Stimulated activated CD4-positive, alpha-beta T cell treated with anti-CD3 and anti-CD28 coated beads, Interleukin-2, amount 100 ng/mL, for 48 hours (primary cell): ENCODE results near the gene NME7.

Experiments
- DNase-seq, 2 donors: peaks; one replicate each; pipeline ENCODE4 v3.0.0-alpha.2; 2020

Gene NME7

DNA sequence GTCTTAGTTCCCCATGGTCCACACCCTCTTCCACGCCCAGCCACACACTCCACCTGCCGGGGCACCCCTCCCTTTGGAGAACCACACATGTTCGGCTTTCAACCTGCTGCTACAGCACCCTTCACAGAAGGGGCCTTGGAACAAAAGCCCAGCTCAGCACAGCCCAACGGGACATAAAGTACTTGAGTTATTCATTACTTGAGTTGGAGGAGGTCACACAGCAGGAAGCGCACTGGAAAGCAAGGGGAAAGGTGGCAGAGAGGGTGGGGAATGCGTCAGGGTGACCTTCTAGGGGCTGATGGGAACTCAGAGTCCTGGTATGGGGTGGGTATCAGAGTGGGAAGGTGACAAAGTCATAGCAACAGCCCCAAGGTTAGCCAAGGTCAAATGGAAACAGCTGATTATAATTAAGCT is 264.1 kb downstream of the NME7 start:
- DNase-seq = no peak

DNA sequence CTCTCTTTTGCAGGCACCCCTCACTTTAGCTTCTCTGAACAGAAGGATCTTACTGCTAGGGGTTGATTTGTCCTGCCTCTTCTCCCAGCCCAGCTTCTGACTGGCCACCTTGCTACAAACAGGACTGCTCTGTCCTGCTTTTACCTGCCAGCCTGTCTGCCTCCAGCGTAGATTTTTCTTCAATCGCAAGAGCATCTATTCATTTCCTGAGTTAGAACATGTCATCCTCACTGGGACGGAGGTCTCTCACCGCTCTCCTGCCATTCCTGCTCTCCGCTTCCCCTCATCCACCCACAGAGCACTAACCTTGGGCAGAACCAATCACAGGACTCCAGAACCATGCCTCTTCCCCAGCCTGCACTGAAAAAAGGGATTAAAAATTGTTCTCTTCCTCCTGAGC is 264.6 kb downstream of the NME7 start:
- DNase-seq = no peak

DNA sequence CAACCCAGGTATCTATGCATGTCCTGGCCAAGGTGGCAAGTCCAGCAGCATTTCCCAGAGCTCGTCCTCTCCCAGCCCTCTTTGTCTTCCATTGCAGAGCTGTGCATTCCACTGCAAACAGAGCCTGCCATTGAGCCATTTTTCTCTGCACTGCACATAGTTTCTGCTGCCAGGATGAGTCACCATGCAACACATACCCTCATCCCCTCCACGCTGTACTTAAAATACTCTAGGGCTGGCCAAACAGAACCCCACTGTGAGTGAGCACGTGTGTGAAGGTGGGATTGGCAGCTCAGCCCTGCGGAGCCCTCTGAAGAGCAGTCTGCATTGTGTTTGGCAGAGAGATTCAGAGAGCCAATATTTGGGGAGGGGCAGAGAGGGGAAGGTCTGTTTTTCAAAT is 265.0 kb downstream of the NME7 start:
- no peak for DNase-seq

DNA sequence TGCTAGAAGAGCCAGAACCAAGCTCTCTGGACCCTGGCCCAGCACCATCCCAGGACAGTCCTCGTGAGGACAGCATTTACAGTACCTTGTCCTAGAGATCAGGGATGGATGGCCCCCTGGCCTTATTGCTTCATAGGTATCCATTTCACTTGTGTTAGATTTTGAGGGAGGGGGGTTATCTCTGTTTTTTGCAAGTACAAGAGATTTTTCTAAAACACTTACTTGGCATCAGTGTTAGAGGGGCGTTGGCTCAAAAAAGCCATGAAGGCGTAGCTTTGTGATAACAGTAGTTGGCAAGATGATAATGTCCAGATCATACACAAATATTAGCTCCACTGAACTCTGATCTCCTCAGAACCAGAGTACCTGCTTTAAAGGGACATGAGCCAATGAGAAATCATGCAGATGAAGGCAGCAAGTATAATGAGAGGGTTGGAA is 266.9 kb downstream of the NME7 start:
- no peak for DNase-seq

DNA sequence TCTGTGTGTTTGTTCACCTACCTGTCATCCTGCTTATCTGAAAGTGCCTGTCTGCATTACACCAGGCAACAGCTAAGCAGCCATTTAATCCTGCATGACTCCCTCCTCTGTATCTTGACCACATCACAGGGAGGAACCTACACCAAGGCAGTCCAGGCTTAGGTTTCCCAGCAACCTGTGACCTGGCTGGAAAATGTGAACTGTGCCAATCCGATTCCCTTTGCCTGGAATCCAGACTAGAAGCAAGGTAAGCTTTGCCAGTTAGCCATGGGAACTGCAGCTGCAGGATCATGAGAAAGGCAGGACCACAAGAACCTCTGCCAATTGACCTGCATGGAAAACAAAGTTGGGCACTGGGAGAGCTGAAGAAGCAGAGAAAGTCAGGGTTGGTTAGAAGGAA is 267.4 kb downstream of the NME7 start:
- DNase-seq = no peak

DNA sequence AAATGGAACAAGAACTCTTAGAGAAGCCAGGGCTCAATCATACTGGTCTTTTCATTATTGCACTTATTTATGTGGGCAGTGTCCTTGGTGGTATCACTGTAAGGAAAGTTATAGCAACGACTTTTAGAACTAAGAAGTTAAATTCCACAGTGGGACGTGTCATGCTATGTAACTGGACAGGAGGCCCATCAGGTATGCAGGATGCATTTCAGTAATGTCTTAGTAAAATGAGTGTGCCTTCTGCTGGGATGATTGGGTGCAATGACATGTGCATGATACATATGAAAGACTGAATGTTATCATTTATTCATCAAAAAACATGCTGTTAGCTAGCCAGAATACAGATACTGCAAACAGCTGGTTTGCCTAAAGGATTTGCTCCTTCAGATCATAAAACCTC is 268.0 kb downstream of the NME7 start:
- no peak for DNase-seq

DNA sequence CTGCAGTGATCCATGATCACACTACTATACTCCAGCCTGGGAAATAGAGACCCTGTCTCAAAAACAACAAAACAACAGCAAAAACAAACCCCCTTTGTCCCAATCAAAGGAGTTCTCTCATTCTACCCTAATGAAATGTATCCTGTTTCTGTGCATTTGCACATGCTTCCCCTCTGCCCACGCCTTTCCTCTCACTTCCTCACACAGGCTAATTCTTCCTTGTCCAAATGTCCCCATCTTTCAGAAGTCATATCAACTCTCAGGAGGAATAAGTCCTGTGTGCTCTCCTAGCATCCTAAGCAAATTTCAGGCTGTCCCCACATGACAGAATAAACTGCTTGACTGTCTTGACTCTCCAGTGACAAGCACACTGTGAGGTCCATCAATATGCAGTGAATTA is 269.2 kb downstream of the NME7 start:
- no peak for DNase-seq

DNA sequence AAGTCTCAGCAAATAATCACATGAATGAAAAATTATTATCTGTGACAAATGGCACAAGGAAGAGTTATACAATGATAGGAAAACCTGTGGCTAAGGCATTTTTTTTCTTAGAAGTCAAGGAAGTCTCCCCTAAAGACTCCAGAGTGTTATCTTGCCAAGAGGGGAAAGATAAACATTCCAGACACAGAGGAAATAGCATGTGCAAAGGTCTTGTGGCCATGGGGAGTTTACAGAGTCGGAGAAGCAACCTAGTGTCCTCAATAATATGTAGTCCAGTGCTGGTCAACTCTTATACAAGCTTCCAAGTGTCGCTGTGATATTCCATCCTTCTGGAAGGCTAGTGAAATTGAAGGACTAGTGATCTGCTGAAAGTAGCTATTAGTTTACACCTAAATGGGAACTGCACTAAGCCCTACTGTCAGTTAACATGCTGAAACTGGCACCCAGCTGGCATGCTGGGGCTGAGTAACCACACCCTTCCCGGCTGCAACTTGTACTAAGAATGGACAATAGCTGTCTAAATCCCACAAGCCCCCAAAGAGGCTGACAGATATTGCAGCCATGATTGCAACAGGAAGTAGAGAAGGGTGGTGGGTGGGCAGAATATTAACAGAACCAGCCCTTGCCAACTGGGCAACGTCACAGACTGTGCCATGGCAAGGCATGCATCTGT is 272.6 kb downstream of the NME7 start:
- no peak for DNase-seq

DNA sequence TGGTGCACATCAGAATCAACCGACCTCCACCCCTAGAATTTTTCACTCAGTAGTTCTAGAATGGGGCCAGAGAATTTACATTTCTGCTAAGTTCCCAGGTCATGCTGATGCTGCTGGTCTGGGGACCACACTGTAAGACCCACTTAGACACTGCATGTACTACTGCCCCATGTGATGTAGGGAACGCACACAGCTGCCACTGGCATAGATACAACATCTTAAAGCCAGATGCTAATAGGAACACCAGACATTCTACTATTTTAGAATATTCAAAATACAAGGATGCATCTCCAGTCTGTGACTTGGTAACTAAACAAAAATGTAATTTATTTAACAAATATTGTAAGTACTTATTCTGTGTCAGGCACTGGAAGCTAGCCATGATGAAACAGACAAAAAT is 275.2 kb downstream of the NME7 start:
- no peak for DNase-seq

DNA sequence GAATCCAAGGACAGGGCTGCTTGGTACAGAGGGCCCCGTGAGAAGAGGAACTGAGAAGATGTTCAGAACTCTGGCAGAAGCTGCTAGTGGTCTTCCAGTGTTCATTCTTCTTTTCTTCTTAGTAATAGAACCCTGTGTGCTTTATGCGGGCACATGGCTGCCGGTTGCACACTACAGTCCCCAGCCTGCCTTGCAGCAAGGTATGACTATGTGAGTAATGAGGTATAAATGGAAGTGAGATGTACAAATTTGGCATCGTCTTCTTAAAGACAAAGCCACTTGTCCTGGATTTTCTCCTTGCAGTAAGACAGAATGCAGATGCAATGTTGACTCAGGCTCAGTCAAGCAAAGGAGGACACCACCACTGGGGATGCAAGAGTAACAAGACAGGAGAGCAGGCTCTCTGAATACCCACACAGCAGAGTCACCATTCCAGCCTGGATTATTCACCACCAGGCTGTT is 276.1 kb downstream of the NME7 start:
- no peak for DNase-seq

DNA sequence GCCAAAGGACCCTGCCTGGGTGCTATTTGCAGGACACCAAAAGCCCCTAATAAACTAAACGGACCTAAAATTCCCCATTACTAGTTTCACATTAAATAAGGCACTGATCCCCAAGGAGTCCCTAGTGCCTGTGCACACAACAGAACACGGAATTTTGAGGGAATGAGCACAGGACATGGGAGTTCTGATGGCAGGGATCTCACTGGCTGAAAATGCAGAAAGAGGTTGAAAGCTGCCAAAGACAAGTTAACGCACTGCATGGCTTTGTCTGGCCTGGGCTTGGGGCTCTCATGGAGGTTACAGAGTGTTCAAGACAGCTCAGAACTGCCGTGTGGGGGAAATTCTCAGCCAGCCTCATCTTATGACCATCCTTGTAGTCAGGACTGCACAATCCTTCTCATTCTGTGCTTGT is 276.7 kb downstream of the NME7 start:
- no peak for DNase-seq

DNA sequence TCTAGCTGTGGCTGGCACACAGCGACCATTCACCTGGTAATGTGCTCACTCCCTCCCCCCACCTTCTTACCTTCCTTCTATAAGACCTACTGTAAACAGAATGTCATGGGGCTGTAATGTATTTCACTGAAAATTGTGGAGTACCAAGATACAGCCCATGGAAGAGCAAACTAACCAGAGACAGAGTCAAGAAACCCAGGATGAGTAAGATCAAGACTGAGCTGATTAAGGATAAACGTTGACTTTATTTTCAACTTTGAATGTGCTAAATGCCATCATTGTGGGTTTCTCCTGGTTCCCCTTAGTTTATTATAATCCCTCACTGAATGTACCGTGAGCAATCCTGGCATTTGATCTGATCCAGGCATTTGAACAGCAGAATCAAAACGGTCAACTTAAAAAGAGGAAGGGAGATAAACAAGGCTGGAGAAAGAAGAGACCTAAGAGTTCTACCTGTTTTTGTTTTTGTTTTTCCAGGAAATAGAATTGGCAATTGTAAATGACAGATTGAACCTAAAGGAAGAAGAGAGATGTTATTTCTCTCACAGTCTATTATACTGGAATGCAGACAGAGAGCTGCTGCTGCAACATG is 277.2 kb downstream of the NME7 start:
- no peak for DNase-seq

DNA sequence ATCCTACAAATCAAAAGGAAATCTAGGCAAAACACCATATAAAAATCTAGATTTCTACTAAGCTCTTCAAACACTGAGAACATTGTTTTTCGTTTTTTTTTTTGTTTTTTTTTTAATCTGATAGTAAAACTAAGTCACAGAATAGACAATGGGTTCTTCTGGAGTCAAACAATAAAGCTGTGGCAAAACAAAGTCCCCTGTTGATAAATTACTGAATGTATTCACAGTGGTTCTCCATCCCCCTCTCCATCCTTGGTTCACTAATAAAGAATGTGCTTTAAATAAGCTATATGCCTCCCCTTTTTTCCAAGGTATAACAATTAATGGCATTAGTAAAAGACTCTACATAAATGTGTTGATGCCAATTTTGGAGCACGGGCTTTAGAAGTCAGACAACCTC is 277.8 kb downstream of the NME7 start:
- DNase-seq = no peak

DNA sequence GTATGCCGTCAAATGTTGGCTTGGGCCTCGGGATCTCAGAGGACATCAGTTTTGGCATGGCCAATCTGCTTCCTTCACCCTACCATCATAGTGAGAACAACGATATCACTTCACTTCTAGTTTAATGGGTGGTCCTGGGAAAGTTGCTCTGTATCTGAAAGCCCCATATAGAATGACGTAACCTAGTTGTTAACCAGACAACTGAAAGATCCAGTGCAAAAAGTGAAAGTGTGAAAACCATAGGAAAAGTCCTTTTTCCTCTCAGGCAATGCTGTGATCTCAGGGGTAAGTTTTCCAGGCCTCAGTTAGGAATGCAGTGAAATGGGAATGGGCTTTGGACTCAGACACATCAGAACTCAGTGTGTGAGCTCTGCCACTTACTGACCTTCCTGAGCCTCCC is 279.7 kb downstream of the NME7 start:
- no peak for DNase-seq

DNA sequence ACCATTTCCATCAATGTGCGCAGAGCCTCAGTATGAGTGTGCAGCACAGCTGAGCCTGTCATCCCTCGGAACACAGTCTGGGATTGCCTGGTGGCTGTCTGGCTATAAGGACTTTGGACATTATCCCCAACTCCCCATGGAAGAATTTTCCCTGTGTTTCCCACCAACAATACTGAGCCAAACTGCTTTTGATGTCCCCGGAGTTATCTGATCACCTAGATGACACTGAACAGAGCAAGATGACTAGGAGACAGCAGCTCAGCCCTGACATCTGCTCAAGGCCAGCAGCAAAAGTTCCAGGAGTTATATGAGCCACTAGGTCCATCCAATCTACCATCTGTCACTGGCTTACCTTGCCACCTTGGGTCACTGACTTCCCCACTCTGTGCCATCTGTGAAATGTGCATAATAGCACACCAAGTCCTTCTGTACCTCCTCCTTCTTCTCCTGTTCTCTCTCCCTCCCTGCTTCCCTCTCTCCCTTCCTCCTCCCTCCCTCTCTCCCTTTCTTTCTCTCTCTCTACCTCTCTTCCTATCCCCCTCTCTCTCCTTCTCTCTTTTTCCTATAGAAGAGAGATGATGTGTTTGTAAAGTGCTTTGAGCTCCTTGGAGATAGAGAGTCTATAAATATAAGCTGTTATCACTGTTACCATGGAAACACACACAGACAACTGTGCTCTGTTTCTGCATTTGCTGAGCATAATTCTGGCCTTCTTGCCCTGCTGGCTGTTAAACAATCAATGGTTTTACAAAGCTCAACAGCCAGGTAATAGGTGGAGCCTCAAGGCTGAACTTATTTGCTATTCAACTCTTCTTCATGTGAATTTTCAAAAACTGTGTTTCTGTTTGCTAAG is 280.8 kb downstream of the NME7 start:
- DNase-seq = no peak

DNA sequence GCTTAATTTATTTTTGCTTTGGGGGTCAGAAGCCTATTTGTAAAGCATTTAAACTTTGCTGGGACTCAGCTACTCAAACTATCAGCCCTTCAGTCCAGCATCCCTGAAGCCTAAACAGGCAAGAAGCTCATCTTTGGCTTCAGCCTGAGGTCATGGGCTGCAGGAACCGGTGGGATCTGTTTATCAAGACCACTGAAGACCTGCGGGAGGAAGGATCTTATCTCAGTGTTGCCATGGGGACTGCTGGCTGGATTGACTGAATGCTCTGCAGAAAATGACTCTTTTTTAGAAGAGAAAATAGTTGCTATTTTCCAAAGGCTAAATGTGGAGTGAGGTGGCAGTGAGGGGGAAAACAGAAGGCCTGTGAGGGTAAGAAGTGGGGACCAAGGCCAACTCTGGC is 281.7 kb downstream of the NME7 start:
- no peak for DNase-seq
